Glutamatergic neuron (in vitro differentiated cells): ENCODE data around the gene GTF2F2. TPM values are rescaled to one million over a fixed set of nuclear protein-coding genes. Genes with fewer than 3 reads are reported as not detected.

Source experiments
- DNase-seq: peaks from one replicate; pipeline ENCODE4 v3.0.0; 2022
- H3K27ac Mint-ChIP-seq: one replicate; pipeline ENCODE4 v1.8.0; 2020; ENCODE audit warnings: mild to moderate bottlenecking, mixed read lengths, inconsistent platforms; ENCODE audit not compliant: unreplicated experiment
- H3K27me3 Mint-ChIP-seq: one replicate; pipeline ENCODE4 v1.8.0; 2020; ENCODE audit warnings: mild to moderate bottlenecking, moderate library complexity, mixed read lengths, inconsistent platforms; ENCODE audit not compliant: unreplicated experiment
- H3K36me3 Mint-ChIP-seq: one replicate; pipeline ENCODE4 v1.8.0; 2020; ENCODE audit warnings: mild to moderate bottlenecking, mixed read lengths, inconsistent platforms; ENCODE audit not compliant: unreplicated experiment
- H3K4me1 Mint-ChIP-seq: one replicate; pipeline ENCODE4 v1.8.0; 2020; ENCODE audit warnings: mild to moderate bottlenecking, low read depth, mixed read lengths, inconsistent platforms; ENCODE audit not compliant: unreplicated experiment
- H3K4me3 Mint-ChIP-seq: one replicate; pipeline ENCODE4 v1.8.0; 2020; ENCODE audit warnings: mild to moderate bottlenecking, mixed read lengths, inconsistent platforms; ENCODE audit not compliant: unreplicated experiment
- H3K9me3 Mint-ChIP-seq: one replicate; pipeline ENCODE4 v1.8.0; 2020; ENCODE audit warnings: mild to moderate bottlenecking, moderate library complexity, mixed read lengths, inconsistent platforms; ENCODE audit not compliant: unreplicated experiment
- total RNA-seq: library from RNA; stranded (reverse); fragmentation: NEBNext Ultra II Directional; extraction: Animal tissue kit (Norgen Biotek cat#: 25700); gene quantifications from one replicate; pipeline ENCODE4 v1.2.1, GENCODE V29; 2021; ENCODE audit not compliant: unreplicated experiment
- TF ChIP-seq, protein P1 (sequence below): fragments of 200-600 bp; sonication (generic); IDR thresholded peaks from one replicate; pipeline ENCODE4 v1.5.0; 2021; ENCODE audit not compliant: partially characterized antibody, unreplicated experiment

The GTF2F2 gene
- total RNA-seq, 1 donor from 2014 or later = 25.9 TPM

DNA sequence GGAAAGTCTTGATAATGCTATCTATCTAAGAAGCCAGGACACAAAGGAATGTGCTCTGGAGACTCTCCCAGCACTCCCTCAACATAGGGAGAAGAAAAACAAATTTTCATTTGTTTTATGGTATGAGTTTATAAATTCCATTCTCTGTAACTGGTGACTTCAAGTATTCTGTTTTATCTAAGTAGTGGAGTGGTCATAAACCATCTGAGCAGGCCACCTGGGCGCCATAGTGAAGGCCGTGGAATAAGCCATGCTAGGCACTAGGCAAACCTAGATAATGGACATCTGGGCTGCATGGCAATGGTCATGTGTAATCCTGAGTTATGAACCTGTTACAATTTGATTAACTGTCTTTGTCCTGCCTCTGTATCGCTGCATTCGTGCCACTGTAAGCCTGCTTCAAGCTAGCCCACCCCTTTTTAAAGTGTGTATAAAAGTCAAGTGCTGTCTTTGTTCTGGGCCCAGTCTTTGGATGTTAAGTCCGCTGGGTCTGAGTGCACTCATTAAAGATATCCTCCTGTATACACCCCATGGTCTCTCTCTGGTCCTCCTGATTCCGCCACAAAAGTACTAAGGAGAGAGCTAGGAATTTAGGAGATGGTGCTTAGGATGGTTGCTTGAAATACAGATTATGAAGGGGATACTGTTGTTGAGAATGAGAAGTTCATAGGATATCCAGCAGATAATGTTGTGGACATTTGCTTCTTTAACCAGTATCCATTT is 13.2 kb downstream of the GTF2F2 start:
- TF ChIP-seq, protein P1, sequence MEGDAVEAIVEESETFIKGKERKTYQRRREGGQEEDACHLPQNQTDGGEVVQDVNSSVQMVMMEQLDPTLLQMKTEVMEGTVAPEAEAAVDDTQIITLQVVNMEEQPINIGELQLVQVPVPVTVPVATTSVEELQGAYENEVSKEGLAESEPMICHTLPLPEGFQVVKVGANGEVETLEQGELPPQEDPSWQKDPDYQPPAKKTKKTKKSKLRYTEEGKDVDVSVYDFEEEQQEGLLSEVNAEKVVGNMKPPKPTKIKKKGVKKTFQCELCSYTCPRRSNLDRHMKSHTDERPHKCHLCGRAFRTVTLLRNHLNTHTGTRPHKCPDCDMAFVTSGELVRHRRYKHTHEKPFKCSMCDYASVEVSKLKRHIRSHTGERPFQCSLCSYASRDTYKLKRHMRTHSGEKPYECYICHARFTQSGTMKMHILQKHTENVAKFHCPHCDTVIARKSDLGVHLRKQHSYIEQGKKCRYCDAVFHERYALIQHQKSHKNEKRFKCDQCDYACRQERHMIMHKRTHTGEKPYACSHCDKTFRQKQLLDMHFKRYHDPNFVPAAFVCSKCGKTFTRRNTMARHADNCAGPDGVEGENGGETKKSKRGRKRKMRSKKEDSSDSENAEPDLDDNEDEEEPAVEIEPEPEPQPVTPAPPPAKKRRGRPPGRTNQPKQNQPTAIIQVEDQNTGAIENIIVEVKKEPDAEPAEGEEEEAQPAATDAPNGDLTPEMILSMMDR = no peak
- H3K4me1 Mint-ChIP-seq = peaks cover 3% of the 10 kb centered on the region
- no peak for DNase-seq
- H3K4me3 Mint-ChIP-seq = no peak overlapping the region
- peaks cover 12% of the 10 kb centered on the region for H3K36me3 Mint-ChIP-seq
- peaks cover 3% of the 10 kb centered on the region for H3K9me3 Mint-ChIP-seq
- H3K27me3 Mint-ChIP-seq = peaks cover 3% of the 10 kb centered on the region
- H3K27ac Mint-ChIP-seq = no peak overlapping the region

- TF ChIP-seq, protein P1 = no peak
- Mint-ChIP-seq H3K4me3 (no peak overlapping the region), H3K4me1 (peaks cover 4% of the 10 kb centered on the region), H3K27me3 (peaks cover 4% of the 10 kb centered on the region), H3K9me3 (peaks cover 3% of the 10 kb centered on the region), H3K27ac (no peak overlapping the region), H3K36me3 (peaks cover 8% of the 10 kb centered on the region)
- DNase-seq = no peak
Observed at GRCh38 chr13:45136741-45137504, 16.6 kb downstream of the GTF2F2 start.

GRCh38 chr13:45137526-45137925 is 17.2 kb downstream of the GTF2F2 start:
- no peak for DNase-seq
- Mint-ChIP-seq H3K27me3 (peaks cover 3% of the 10 kb centered on the region), H3K4me3 (no peak overlapping the region), H3K27ac (no peak overlapping the region), H3K9me3 (peaks cover 3% of the 10 kb centered on the region), H3K4me1 (peaks cover 4% of the 10 kb centered on the region), H3K36me3 (peaks cover 8% of the 10 kb centered on the region)
- TF ChIP-seq, protein P1 = no peak

GRCh38 chr13:45138282-45138681 is 18.0 kb downstream of the GTF2F2 start:
- Mint-ChIP-seq H3K9me3 (peaks cover 3% of the 10 kb centered on the region), H3K27me3 (peaks cover 2% of the 10 kb centered on the region), H3K36me3 (peaks cover 4% of the 10 kb centered on the region), H3K4me1 (peaks cover 4% of the 10 kb centered on the region), H3K4me3 (no peak overlapping the region), H3K27ac (no peak overlapping the region)
- no peak for DNase-seq
- TF ChIP-seq, protein P1 = no peak

DNA sequence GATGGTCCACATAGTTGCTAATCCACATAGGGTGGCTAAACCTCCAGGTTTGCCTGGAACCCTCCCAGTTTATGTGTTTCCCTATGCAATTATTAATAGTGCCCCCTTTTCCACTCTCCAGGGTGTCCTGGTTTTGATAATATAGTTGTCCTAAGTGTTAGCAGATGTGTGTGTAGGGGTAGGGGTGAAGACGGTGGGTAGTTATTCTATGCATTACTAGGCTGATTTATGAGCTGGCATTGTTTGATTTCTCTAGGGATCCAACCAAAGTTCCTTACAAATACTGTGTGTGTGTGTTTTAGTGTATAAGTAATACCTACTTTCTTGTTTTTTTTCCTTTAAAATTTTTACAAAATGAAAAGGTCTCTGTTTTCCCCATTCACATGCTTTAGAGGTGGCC is 21.1 kb downstream of the GTF2F2 start:
- H3K4me1 Mint-ChIP-seq = peaks cover 4% of the 10 kb centered on the region

More for the DNA sequence above, 21.1 kb downstream of the GTF2F2 start:
- TF ChIP-seq, protein P1 = no peak
- DNase-seq = no peak
- no peak overlapping the region for H3K27ac Mint-ChIP-seq
- H3K36me3 Mint-ChIP-seq = peaks cover 4% of the 10 kb centered on the region
- no peak overlapping the region for H3K4me3 Mint-ChIP-seq
- H3K27me3 Mint-ChIP-seq = peaks cover 2% of the 10 kb centered on the region
- H3K9me3 Mint-ChIP-seq = peaks cover 2% of the 10 kb centered on the region
